ENCODE data around the gene AP3D1. TPM values are rescaled to one million over a fixed set of nuclear protein-coding genes. Genes with fewer than 3 reads are reported as not detected.

AP3D1 gene
- total and polyA plus RNA-seq, 10 donors: 32.8 to 112 (median 96.2) TPM

DNA sequence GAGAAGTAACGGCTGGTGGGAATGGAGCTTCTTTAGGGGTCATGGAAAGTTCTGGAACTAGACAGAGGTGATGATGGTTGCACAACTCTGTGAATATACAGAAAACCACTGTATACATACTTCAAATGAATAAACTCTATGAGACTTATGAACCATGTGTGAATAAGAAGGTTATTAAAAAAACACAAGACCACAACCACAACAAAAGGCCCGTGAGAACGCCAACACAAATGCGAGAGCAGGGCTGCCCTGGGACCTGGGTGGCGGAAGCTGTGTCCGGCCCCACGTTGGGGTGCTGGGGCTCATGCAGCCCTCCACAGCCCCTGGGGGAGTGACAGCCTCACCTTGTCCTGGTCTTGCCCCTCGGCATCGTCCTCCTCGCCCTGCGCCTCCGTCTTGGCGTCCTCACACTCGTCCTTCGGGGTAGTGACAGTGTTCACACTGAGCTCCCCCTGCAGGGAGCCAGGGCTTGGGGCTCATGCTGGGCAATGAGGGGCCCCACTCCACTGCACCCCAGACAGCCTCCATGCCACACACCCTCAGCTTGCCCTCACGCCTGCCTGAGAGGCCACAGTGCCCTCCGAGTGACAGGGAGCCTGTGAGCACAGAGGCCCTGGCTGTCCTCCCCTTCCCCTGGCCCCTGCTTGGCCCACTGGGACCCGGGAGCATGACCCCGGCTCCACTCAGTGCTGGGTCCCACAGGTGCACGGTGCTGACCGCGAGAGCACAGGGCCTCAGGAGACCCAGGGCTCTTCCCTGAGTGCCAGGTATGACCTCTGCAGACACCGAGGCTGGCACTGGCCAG is 38.6 kb downstream of the AP3D1 start:
- WGBS, 5 donors: 72 to 91% (median 83%) methylated on average over 15 to 23 of the region's 23 CpGs
- no peaks in the 10 kb centered on the region for H3K9me3 ChIP-seq
- no peak for DNase-seq
- H3K4me1 ChIP-seq: peaks cover 0 to 16% (median 2%) of the 10 kb centered on the region in 6 donors
- intact Hi-C loops (cut with DNase I; ENCODE audit: low total_unique reads): no loop called here
- no peak overlapping the region for H3K4me3 ChIP-seq
- peaks cover 5 to 100% (median 99%) of the 10 kb centered on the region in 6 donors for H3K36me3 ChIP-seq
- H3K27me3 ChIP-seq (replicated peaks in 1 of 7): no peaks in the 10 kb centered on the region
- peak overlapping the region in 2 of 8 donors; percentile 21 to 63 for H3K27ac ChIP-seq
- TF ChIP-seq POLR2A (IDR thresholded peaks at IDR 0.05) (no peak), POLR2AphosphoS5 (IDR thresholded peaks at IDR 0.05) (peak in 1 of 3 donors; percentile 61)

DNA sequence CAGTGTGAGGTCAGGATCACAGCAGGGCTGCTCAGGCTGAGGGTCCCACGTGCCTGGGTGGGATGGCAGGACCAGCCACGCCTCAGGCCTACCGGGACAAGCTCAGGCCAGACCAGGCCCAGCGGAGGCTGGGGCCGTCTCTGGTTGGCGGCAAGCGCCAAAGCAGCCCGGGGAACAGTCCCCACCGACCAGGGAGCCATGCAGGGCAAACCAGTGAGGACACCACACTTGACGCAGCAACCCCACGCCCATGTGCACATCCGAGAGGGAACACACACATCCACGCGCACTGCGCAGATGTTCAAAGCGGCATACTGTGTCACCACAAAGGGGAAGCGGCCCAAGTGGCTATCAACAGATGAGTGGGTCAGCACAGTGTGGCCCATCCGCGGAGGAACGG is 39.5 kb downstream of the AP3D1 start:
- intact Hi-C loops (cut with DNase I; ENCODE audit: low total_unique reads): no loop called here
- Histone ChIP-seq H3K4me1 (peaks cover 0 to 11% (median 2%) of the 10 kb centered on the region in 6 donors), H3K4me3 (no peak overlapping the region), H3K27me3 (replicated peaks in 1 of 7) (no peaks in the 10 kb centered on the region), H3K27ac (peak overlapping the region in 1 of 8 donors; percentile 39), H3K36me3 (peaks cover 5 to 100% (median 97%) of the 10 kb centered on the region in 6 donors), H3K9me3 (no peaks in the 10 kb centered on the region)
- no peak for TF ChIP-seq POLR2A (IDR thresholded peaks at IDR 0.05)
- TF ChIP-seq POLR2AphosphoS5 (IDR thresholded peaks at IDR 0.05): no peak
- TF ChIP-seq, protein P1, sequence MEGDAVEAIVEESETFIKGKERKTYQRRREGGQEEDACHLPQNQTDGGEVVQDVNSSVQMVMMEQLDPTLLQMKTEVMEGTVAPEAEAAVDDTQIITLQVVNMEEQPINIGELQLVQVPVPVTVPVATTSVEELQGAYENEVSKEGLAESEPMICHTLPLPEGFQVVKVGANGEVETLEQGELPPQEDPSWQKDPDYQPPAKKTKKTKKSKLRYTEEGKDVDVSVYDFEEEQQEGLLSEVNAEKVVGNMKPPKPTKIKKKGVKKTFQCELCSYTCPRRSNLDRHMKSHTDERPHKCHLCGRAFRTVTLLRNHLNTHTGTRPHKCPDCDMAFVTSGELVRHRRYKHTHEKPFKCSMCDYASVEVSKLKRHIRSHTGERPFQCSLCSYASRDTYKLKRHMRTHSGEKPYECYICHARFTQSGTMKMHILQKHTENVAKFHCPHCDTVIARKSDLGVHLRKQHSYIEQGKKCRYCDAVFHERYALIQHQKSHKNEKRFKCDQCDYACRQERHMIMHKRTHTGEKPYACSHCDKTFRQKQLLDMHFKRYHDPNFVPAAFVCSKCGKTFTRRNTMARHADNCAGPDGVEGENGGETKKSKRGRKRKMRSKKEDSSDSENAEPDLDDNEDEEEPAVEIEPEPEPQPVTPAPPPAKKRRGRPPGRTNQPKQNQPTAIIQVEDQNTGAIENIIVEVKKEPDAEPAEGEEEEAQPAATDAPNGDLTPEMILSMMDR (IDR thresholded peaks at IDR 0.05 in 8 of 11, conservative IDR thresholded peaks at IDR 0.05 in 3 of 11): no peak
- WGBS, 5 donors: 91 to 96% (median 92%) methylated on average over 13 to 20 of the region's 20 CpGs
- no peak for DNase-seq

DNA sequence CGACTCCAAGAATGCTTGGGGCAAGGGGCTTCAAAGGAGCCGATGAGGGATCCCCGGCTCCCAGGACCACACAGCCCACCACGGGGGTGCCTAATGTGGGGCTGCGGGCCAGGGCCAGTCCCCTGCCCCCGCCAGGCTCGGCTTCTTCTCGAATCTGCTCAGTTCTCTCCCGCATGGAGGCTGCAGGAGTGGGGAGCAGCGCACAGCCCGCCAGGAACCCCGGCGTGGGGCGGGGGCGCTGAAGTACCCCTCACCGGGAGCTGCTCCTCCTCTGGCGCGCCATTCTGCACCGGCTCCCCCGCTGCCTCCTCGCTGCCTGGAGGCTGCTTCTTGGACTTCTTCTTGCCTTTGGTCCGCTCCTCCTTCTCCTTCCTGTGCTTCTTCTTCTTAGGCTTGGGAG is 39.9 kb downstream of the AP3D1 start:
- no peaks in the 10 kb centered on the region for H3K9me3 ChIP-seq
- no peak for DNase-seq
- H3K4me1 ChIP-seq: peaks cover 0 to 11% (median 2%) of the 10 kb centered on the region in 6 donors
- 92 to 100% (median 95%) methylated on average over 16 to 22 of the region's 22 CpGs for WGBS, 5 donors
- H3K27ac ChIP-seq: no peak overlapping the region
- peaks cover 5 to 100% (median 97%) of the 10 kb centered on the region in 6 donors for H3K36me3 ChIP-seq
- no peaks in the 10 kb centered on the region for H3K27me3 ChIP-seq (replicated peaks in 1 of 7)
- no peak overlapping the region for H3K4me3 ChIP-seq
- intact Hi-C loops (cut with DNase I; ENCODE audit: low total_unique reads): no loop called here
- peak in 1 of 3 donors; percentile 44 for TF ChIP-seq POLR2AphosphoS5 (IDR thresholded peaks at IDR 0.05)
- no peak for TF ChIP-seq POLR2A (IDR thresholded peaks at IDR 0.05)

DNA sequence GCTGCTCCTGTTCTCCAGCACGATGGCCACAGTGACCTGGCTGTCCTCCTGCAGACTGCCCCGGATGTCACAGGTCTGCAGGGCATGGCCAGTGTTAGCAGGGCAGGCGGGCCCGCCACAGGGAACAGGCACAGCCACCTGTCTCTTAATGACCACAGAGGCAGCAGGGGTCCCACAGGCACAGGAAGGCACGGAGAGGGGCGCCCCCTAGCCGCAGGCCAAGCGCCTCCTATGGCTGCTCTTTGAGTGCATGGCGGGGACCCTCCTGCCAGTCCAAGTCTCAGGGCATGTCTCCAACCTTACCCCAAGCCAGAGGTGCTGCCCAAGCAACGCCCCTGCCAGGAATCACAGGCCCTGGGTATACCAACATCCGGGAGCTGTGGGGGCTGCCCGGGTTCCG is 40.5 kb downstream of the AP3D1 start:
- peak overlapping the region in 1 of 8 donors; percentile 14 for H3K27ac ChIP-seq
- peaks cover 0 to 2% (median 0%) of the 10 kb centered on the region in 8 donors for H3K9me3 ChIP-seq
- no peaks in the 10 kb centered on the region for H3K27me3 ChIP-seq (replicated peaks in 1 of 7)
- no peak overlapping the region for H3K4me3 ChIP-seq
- TF ChIP-seq, protein P1 (IDR thresholded peaks at IDR 0.05 in 8 of 11, conservative IDR thresholded peaks at IDR 0.05 in 3 of 11): peak in 2 of 11 experiments; percentile 12 to 30
- TF ChIP-seq POLR2A (IDR thresholded peaks at IDR 0.05) (no peak), POLR2AphosphoS5 (IDR thresholded peaks at IDR 0.05) (peak in 1 of 3 donors; percentile 17)
- H3K36me3 ChIP-seq: peaks cover 2 to 100% (median 97%) of the 10 kb centered on the region in 6 donors
- DNase-seq: no peak
- peaks cover 0 to 11% (median 2%) of the 10 kb centered on the region in 6 donors for H3K4me1 ChIP-seq
- intact Hi-C loops (cut with DNase I; ENCODE audit: low total_unique reads): no loop called here
- 90 to 96% (median 93%) methylated on average over 11 to 13 of the region's 13 CpGs; no CpG with 5 or more reads in 1 of the 5 donors for WGBS, 5 donors

Data from spleen (tissue), 11 donors.